Left ventricle myocardium inferior (tissue), 1 donor: ENCODE results near the gene FIGNL2. TPM values are rescaled to one million over a fixed set of nuclear protein-coding genes. Genes with fewer than 3 reads are reported as not detected.

Experiments
- DNase-seq: peaks from one replicate; pipeline ENCODE4 v3.0.0-alpha.2; 2020
- H3K27ac ChIP-seq: fragments of 200-600 bp; replicated peaks from 2 replicates; pipeline ENCODE4 v1.8.0; 2021
- H3K27me3 ChIP-seq: fragments of 200-600 bp; 2 replicates; pipeline ENCODE4 v1.8.0; 2021; ENCODE audit warnings: low read depth
- H3K36me3 ChIP-seq: fragments of 200-600 bp; 2 replicates; pipeline ENCODE4 v1.8.0; 2021
- H3K4me1 ChIP-seq: fragments of 200-600 bp; 2 replicates; pipeline ENCODE4 v1.8.0; 2021
- H3K4me3 ChIP-seq: fragments of 200-600 bp; 2 replicates; pipeline ENCODE4 v1.8.0; 2021; ENCODE audit warnings: mild to moderate bottlenecking, moderate library complexity
- H3K9me3 ChIP-seq: fragments of 200-600 bp; replicated peaks from 2 replicates; pipeline ENCODE4 v1.8.0; 2021
- intact Hi-C: fragments of 100-400 bp; cut with micrococcal nuclease; formaldehyde crosslinking; loops from one replicate; pipeline ENCODE4 v1.11.0; 2022
- total RNA-seq: library from RNA; stranded (reverse); fragmentation: NEBNext Ultra II Directional; extraction: Animal tissue kit (Norgen Biotek cat#: 25700); gene quantifications from one replicate; pipeline ENCODE4 v1.2.1, GENCODE V29; 2021
- TF ChIP-seq, protein P1 (sequence below): fragments of 200-600 bp; IDR thresholded peaks from 2 replicates; pipeline ENCODE4 v1.8.0; 2021; ENCODE audit warnings: antibody characterized with exemption, mild to moderate bottlenecking, borderline replicate concordance
- donor health status: DM: no; HTN: yes; CAD: no; lungs with severe emphysema.

Gene FIGNL2
- total RNA-seq, 1 donor from 2014 or later: 0.30 TPM

DNA sequence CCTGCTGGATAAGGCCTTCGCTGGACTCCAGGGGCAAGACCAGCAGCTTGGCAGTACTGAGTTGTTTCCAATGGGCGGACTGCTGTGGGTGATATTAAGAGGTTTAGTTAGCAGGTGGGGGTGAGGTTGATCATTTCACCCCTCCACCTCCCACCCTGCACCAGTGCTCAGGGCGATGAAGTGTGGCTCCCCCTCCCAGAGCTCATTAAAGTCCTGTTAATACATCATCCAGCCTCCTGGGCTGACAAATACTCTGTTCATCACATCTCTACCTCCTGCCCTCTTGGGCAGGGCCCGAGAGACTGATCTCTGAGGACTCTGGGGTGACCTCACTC is 2.4 kb upstream of the FIGNL2 start:
- Histone ChIP-seq H3K4me3 (no peak overlapping the region), H3K4me1 (peaks cover 64% of the 10 kb centered on the region), H3K27ac (peak overlapping the region; percentile 79)

DNA sequence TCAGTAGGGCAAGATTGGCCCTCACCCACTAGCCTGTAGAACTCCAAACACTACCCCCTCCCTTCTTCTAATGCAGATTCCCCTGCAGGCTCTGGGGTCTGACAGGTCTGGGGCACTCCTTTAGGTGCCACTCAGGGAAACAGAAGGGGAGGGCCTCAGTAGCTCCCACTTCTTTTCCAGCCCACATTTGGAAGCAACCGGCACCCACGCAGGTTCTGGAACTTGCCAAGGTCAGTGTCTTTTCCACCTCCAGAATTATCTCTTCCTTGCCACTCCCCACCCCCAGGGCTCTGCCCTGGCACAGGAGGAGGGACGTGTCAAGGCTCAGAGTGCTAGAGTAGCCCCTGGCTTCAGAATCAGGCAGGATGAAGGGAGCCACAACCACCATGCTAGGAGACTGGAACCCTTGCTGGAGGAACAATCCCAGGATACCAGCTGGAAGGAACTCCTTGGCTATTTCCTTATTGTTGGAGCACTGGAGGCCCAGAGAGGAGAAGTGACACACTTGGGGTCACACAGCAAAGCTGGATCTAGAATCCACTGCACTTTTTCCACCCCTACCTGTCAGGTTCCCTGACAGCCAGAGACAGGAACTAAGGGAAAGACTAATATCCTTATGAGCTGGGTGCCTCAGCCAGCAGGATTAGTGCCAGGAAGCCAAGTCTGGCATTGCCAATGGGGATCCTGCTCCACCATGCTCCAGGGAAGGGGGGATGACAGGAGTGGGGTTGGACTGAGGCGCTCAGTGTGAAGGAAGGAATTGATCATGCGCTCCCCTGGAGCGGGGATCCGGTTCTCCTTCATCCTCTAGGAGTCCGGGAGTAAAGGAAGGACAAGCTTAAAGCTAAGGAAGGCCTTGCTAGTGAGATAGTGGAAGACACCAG is 1.8 kb upstream of the FIGNL2 start:
- Histone ChIP-seq H3K36me3 (no peaks in the 10 kb centered on the region), H3K4me3 (no peak overlapping the region), H3K27ac (peak overlapping the region; percentile 79), H3K9me3 (no peaks in the 10 kb centered on the region), H3K4me1 (peaks cover 58% of the 10 kb centered on the region), H3K27me3 (peaks cover 39% of the 10 kb centered on the region)
- intact Hi-C loops: no loop called here
- TF ChIP-seq, protein P1, sequence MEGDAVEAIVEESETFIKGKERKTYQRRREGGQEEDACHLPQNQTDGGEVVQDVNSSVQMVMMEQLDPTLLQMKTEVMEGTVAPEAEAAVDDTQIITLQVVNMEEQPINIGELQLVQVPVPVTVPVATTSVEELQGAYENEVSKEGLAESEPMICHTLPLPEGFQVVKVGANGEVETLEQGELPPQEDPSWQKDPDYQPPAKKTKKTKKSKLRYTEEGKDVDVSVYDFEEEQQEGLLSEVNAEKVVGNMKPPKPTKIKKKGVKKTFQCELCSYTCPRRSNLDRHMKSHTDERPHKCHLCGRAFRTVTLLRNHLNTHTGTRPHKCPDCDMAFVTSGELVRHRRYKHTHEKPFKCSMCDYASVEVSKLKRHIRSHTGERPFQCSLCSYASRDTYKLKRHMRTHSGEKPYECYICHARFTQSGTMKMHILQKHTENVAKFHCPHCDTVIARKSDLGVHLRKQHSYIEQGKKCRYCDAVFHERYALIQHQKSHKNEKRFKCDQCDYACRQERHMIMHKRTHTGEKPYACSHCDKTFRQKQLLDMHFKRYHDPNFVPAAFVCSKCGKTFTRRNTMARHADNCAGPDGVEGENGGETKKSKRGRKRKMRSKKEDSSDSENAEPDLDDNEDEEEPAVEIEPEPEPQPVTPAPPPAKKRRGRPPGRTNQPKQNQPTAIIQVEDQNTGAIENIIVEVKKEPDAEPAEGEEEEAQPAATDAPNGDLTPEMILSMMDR: no peak
- no peak for DNase-seq

More for the DNA sequence above, 2.4 kb upstream of the FIGNL2 start:
- Histone ChIP-seq H3K36me3 (no peaks in the 10 kb centered on the region), H3K27me3 (peaks cover 38% of the 10 kb centered on the region), H3K9me3 (no peaks in the 10 kb centered on the region)
- intact Hi-C loops: no loop called here
- no peak for DNase-seq
- TF ChIP-seq, protein P1: no peak

DNA sequence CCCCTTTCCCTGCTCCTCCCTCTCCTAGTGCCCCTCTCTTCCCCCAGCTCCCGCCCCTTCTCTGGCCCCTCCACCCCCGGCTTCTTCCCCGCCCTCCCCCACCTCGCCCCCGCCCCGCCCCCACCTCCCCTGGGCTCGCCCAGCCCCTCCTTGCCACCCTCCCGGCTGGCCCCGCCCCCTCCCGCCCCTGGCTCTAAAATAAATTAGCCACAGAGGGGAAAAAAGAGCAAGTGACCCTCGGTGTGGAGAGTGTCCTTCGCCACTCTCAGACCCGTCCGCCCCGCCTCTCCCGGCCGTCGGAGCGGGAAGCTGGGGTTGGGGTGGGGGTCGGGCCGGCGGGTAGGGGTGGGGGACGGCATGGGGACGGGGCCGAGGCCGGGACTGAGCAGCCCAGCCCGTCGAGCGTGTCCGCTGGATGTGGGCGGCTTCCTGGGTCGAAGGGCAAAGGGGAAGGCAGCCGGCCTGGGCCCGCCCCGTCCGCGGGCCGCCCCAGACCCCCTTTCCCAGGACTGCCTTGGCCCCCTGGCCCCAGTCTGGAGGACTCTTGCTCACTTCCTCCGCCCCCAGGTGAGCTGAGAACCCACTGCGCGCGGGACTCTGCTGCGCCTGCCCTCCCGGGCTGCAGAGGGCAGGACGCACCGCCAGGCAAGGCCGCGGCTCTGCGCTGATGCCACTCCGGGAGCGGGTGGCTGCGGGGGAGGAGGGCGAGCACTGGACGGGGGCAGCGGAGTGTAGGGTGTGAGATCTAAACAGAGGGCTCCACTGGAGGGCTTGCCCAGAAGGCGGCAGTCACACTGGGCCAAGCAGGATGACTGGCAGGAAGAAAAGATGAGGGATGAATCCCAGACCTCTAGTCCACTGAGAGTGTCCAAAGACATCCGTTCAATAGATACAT is 570 bp upstream of the FIGNL2 start:
- TF ChIP-seq, protein P1: no peak
- Histone ChIP-seq H3K4me1 (peaks cover 58% of the 10 kb centered on the region), H3K36me3 (no peaks in the 10 kb centered on the region), H3K9me3 (no peaks in the 10 kb centered on the region), H3K4me3 (peak overlapping the region; percentile 75), H3K27ac (peak overlapping the region; percentile 80), H3K27me3 (peaks cover 51% of the 10 kb centered on the region)
- no peak for DNase-seq
- intact Hi-C loops: no loop called here

DNA sequence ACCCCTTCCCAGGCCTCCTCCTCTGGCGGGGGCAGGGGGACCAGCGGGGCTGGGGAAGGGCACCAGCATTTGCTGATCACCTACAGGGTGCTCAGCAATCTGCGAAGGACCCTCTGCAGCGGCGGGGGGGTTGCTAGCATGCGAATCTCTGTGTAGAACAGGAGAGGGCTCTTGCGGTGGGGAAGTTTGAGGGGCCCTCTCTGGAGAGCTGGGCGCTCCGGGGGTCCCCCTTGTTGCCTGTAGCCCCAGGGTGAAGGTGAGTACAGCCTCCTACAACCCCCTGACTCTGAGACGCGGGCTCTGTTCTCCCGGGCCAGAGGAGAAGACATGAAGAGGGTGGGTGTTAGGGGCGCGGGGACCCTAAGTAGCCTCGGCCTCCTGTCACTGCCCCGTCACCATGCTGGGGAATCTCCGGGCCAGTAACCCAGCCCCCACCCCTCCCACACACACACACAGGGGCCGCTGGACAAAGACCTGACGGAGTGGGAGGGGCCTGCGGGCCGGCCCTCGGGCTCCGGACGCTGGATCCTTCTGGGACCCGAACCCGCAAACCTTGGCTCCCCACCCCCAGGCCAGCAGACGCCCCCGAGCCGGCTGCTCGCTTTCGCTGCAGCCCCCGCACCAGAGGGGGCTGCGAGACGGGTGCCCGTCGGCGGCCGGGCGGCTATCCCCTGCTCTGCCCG is 734 bp downstream of the FIGNL2 start:
- Histone ChIP-seq H3K4me3 (peak overlapping the region; percentile 75), H3K27ac (peak overlapping the region; percentile 80), H3K9me3 (no peaks in the 10 kb centered on the region), H3K27me3 (peaks cover 63% of the 10 kb centered on the region), H3K4me1 (peaks cover 58% of the 10 kb centered on the region), H3K36me3 (no peaks in the 10 kb centered on the region)
- DNase-seq: peak; percentile 42
- TF ChIP-seq, protein P1: no peak
- intact Hi-C loops: no loop called here

DNA sequence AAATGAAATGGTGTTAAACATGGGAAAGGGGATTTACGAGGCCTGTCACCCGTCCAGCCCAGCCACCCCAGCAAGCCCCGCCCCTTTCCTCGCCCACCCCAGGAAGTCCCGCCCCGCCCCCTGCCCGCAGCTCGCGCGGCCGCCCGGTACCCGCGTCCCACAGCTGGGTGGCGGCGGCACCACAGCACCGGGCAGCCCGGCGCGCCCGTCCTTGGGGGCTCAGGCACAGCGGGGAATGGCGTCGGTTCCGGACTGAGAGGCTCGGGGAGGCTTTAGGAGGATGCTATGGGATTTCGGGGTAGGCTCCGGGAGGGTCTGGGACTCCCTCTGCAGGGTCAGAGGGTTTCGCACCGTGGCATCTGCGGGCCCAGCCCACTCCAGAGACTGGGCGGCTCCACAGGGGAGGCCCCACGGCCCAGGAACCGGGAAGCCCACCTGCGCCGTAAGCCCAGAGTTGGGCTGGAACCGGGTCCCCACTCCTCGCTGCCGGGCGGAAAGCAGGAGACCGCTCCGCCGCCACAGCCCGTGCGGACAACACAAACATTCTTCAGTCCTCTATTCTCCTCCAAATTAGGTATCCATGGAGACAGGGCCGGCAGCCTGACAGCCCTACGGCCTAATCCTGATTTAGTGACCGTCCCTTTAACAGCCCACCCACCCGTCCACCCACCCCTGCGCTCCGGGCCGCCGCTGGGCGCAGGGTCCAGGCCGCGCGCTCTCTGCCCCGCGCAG is 1.4 kb downstream of the FIGNL2 start:
- peaks cover 69% of the 10 kb centered on the region for H3K27me3 ChIP-seq
- DNase-seq: peak; percentile 65
- H3K4me3 ChIP-seq: peak overlapping the region; percentile 75
- no peaks in the 10 kb centered on the region for H3K9me3 ChIP-seq
- no peaks in the 10 kb centered on the region for H3K36me3 ChIP-seq
- intact Hi-C loops: no loop called here
- H3K27ac ChIP-seq: peak overlapping the region; percentile 80
- TF ChIP-seq, protein P1: peak; percentile 13
- peaks cover 57% of the 10 kb centered on the region for H3K4me1 ChIP-seq
